HepG2 (cell line): ENCODE data around the gene FAM83D. TPM values are rescaled to one million over a fixed set of nuclear protein-coding genes. Genes with fewer than 3 reads are reported as not detected.

Source experiments
- BCL6 ChIP-seq: IDR thresholded peaks from 2 replicates; pipeline ENCODE4 v1.6.1; 2016; ENCODE audit warnings: missing genetic modification reagents, missing compliant biosample characterization
- CENPX ChIP-seq: sonication (generic); formaldehyde crosslinking; IDR thresholded peaks from 2 replicates; pipeline ENCODE4 v1.9.0; 2021; ENCODE audit warnings: mild to moderate bottlenecking, missing genetic modification reagents, moderate library complexity
- HDAC1 ChIP-seq: sonication (generic); formaldehyde crosslinking; IDR thresholded peaks from 2 replicates; pipeline ENCODE4 v1.5.1; 2020; ENCODE audit warnings: mild to moderate bottlenecking, missing genetic modification reagents
- MAFF ChIP-seq: IDR thresholded peaks from 2 replicates; pipeline ENCODE4 v1.6.1; 2011; ENCODE audit warnings: low read depth, low read length, improper control_type of control experiment
- NFRKB ChIP-seq: fragments of 450-650 bp; IDR thresholded peaks from 2 replicates; pipeline ENCODE4 v1.6.1; 2017
- PRPF4 ChIP-seq: fragments of 200-400 bp; formaldehyde crosslinking; IDR thresholded peaks from 2 replicates; pipeline ENCODE4 v1.6.1; 2016; ENCODE audit warnings: low read length, low read depth; ENCODE audit not compliant: poor library complexity, severe bottlenecking
- SOX13 ChIP-seq, 3 experiments: fragments of 450-650 bp in 1 of 3; sonication (generic) in 1 of 3; formaldehyde crosslinking in 1 of 3; IDR thresholded peaks in 2 of 3; conservative IDR thresholded peaks in 1 of 3; 2 replicates each; pipeline versions ENCODE4 v1.5.0 to v1.6.1; 2016 to 2020; ENCODE audit warnings: antibody characterized with exemption in 1 of 3, mild to moderate bottlenecking in 1 of 3, missing compliant biosample characterization in 1 of 3, missing genetic modification reagents in 1 of 3, moderate library complexity in 1 of 3
- TBL1XR1 ChIP-seq: fragments of 150-350 bp; IDR thresholded peaks from 2 replicates; pipeline ENCODE4 v1.6.1; 2014; ENCODE audit warnings: borderline replicate concordance, low read length; ENCODE audit not compliant: partially characterized antibody
- TFDP1 ChIP-seq: IDR thresholded peaks from 2 replicates; pipeline ENCODE4 v1.6.1; 2016; ENCODE audit warnings: missing compliant biosample characterization, missing genetic modification reagents, borderline replicate concordance
- XRCC5 ChIP-seq: fragments of 200-400 bp; formaldehyde crosslinking; optimal IDR thresholded peaks from 2 replicates; pipeline ENCODE3; 2017; ENCODE audit warnings: mild to moderate bottlenecking, low read length
- ZNF292 ChIP-seq: sonication (generic); formaldehyde crosslinking; IDR thresholded peaks from 2 replicates; pipeline ENCODE4 v1.8.1; 2022; ENCODE audit warnings: mild to moderate bottlenecking, low read depth, missing genetic modification reagents, borderline replicate concordance
- ZNF562 ChIP-seq: sonication (generic); formaldehyde crosslinking; IDR thresholded peaks from 2 replicates; pipeline ENCODE4 v1.8.0; 2022; ENCODE audit warnings: missing genetic modification reagents, borderline replicate concordance
- ZNF75D ChIP-seq: sonication (generic); formaldehyde crosslinking; IDR thresholded peaks from 2 replicates; pipeline ENCODE4 v1.8.1; 2023; ENCODE audit warnings: missing genetic modification reagents, mild to moderate bottlenecking, borderline replicate concordance
- ZNF776 ChIP-seq: sonication (generic); formaldehyde crosslinking; IDR thresholded peaks from 2 replicates; pipeline ENCODE4 v1.4.0; 2020; ENCODE audit warnings: mild to moderate bottlenecking, missing genetic modification reagents
- ZXDC ChIP-seq: sonication (generic); formaldehyde crosslinking; IDR thresholded peaks from 2 replicates; pipeline ENCODE4 v1.5.0; 2020; ENCODE audit warnings: mild to moderate bottlenecking, missing genetic modification reagents
- polyA plus RNA-seq, 8 experiments: library from polyadenylated mRNA; depleted of rRNA in 3 of 8; stranded (reverse) in 7 of 8; unstranded in 1 of 8; fragments of >200 nt; fragmentation: Illumina TruSeq in 4 of 8; extraction: Trizol in 4 of 8; gene quantifications; 2 replicates each; pipeline versions ENCODE4 v1.2.1 to v1.2.3, GENCODE V29; 2011 to 2016; ENCODE audit warnings: low read depth in 4 of 8, missing spikeins in 1 of 8, mixed read lengths in 1 of 8; ENCODE audit not compliant: insufficient read depth in 1 of 8
- total RNA-seq, 5 experiments: library from RNA; depleted of rRNA; stranded (reverse); fragments of >200 nt; fragmentation: Illumina TruSeq; extraction: Trizol; gene quantifications; 2 replicates each; pipeline ENCODE4 v1.2.3, GENCODE V29; 2016; ENCODE audit warnings: low read depth in 1 of 5
- TF ChIP-seq, protein P1 (sequence below): sonication (generic); formaldehyde crosslinking; IDR thresholded peaks from 2 replicates; pipeline ENCODE4 v1.4.0; 2020; ENCODE audit warnings: missing genetic modification reagents
- TF ChIP-seq, protein P2 (sequence below): sonication (generic); formaldehyde crosslinking; IDR thresholded peaks from 2 replicates; pipeline ENCODE4 v1.9.0; 2021; ENCODE audit warnings: missing genetic modification reagents, borderline replicate concordance
- TF ChIP-seq, protein P3 (sequence below): sonication (generic); formaldehyde crosslinking; IDR thresholded peaks from 2 replicates; pipeline ENCODE4 v1.8.0; 2022; ENCODE audit warnings: mild to moderate bottlenecking, missing genetic modification reagents; ENCODE audit not compliant: insufficient replicate concordance
- TF ChIP-seq, protein P4 (sequence below): sonication (generic); formaldehyde crosslinking; IDR thresholded peaks from 2 replicates; pipeline ENCODE4 v1.8.1; 2023; ENCODE audit warnings: mild to moderate bottlenecking, missing genetic modification reagents, borderline replicate concordance

Gene FAM83D
- total and polyA plus RNA-seq, 2 of the 13 experiments (the other 11 are each of a cell fraction or from before 2014, with no cell fraction given): 51.4 to 64.0 TPM

DNA sequence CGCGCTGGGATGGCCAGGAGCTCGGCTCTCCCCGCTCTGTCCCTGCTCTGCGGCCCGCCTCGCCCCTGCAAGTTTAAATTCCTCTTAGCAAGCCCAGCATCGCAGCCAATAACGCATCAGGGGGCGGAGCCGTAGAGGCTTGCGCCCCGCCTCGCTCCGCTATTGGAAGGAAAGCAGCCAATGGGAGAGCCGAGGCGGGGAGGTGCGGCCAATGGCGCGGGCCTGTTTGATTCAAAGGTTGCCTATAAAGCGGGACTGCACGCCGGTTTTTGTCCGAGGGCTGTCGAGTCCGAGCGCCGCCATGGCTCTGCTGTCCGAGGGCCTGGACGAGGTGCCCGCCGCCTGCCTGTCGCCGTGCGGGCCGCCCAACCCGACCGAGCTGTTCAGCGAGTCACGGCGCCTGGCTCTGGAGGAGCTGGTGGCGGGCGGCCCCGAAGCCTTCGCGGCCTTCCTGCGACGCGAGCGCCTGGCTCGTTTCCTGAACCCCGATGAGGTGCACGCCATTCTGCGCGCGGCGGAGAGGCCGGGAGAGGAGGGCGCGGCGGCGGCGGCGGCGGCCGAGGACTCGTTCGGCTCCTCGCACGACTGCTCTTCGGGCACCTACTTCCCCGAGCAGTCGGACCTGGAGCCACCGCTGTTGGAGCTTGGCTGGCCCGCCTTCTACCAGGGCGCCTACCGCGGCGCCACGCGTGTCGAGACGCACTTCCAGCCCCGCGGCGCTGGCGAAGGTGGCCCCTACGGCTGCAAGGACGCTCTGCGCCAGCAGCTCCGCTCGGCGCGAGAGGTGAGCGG, at the start of gene FAM83D (continued):
- TF ChIP-seq ZXDC (CRISPR knock-in tag): no peak; the same call in 1 of the 2 replicates
- peak; percentile 96 for TF ChIP-seq TFDP1
- TF ChIP-seq PRPF4: no peak
- TF ChIP-seq ZNF292 (CRISPR knock-in tag): peak; percentile 69; the same call in 1 of the 2 replicates
- peak; percentile 91 for TF ChIP-seq ZNF776 (CRISPR knock-in tag)
- TF ChIP-seq HDAC1 (CRISPR knock-in tag): peak; percentile 100
- TF ChIP-seq BCL6 (CRISPR knock-in tag): peak; percentile 68; the same call in 1 of the 2 replicates
- TF ChIP-seq SOX13 (IDR thresholded peaks at IDR 0.05): peak; percentile 47; the same call in 1 of the 2 replicates
- 0 out of 4 replicates have a peak, but pooled peaks of 1 of the 2 experiments have one; percentile 43 for TF ChIP-seq SOX13 (CRISPR knock-in tag; conservative IDR thresholded peaks at IDR 0.05 in 1 of 2, IDR thresholded peaks at IDR 0.05 in 1 of 2)
- TF ChIP-seq TBL1XR1: peak; percentile 29
- TF ChIP-seq CENPX (CRISPR knock-in tag): no peak
- TF ChIP-seq, protein P1, sequence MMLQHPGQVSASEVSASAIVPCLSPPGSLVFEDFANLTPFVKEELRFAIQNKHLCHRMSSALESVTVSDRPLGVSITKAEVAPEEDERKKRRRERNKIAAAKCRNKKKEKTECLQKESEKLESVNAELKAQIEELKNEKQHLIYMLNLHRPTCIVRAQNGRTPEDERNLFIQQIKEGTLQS (CRISPR knock-in tag): peak; percentile 37; the same call in 1 of the 2 replicates
- peak; percentile 99 for TF ChIP-seq XRCC5
- TF ChIP-seq ZNF75D (CRISPR knock-in tag): 0 out of 2 replicates have a peak, but pooled peaks have one; percentile 51
- TF ChIP-seq, protein P2, sequence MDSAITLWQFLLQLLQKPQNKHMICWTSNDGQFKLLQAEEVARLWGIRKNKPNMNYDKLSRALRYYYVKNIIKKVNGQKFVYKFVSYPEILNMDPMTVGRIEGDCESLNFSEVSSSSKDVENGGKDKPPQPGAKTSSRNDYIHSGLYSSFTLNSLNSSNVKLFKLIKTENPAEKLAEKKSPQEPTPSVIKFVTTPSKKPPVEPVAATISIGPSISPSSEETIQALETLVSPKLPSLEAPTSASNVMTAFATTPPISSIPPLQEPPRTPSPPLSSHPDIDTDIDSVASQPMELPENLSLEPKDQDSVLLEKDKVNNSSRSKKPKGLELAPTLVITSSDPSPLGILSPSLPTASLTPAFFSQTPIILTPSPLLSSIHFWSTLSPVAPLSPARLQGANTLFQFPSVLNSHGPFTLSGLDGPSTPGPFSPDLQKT (CRISPR knock-in tag): no peak
- TF ChIP-seq MAFF: no peak
- TF ChIP-seq, protein P3, sequence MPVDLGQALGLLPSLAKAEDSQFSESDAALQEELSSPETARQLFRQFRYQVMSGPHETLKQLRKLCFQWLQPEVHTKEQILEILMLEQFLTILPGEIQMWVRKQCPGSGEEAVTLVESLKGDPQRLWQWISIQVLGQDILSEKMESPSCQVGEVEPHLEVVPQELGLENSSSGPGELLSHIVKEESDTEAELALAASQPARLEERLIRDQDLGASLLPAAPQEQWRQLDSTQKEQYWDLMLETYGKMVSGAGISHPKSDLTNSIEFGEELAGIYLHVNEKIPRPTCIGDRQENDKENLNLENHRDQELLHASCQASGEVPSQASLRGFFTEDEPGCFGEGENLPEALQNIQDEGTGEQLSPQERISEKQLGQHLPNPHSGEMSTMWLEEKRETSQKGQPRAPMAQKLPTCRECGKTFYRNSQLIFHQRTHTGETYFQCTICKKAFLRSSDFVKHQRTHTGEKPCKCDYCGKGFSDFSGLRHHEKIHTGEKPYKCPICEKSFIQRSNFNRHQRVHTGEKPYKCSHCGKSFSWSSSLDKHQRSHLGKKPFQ (CRISPR knock-in tag): peak; percentile 77
- TF ChIP-seq ZNF562 (CRISPR knock-in tag): no peak; the same call in 1 of the 2 replicates
- TF ChIP-seq NFRKB: no peak
- TF ChIP-seq, protein P4, sequence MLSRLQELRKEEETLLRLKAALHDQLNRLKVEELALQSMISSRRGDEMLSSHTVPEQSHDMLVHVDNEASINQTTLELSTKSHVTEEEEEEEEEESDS: peak; percentile 96
